CD4-positive, alpha-beta T cell (primary cell): ENCODE measurements around the gene LMNB1. TPM values are rescaled to one million over a fixed set of nuclear protein-coding genes. Genes with fewer than 3 reads are reported as not detected.
"Not testable (repeated sequence)": the region's sequence is repeated elsewhere in the genome, so short reads cannot be mapped to it uniquely, and the experiment has no call there.

ENCODE experiments used
- ATAC-seq: fragments of 200-7000 bp; cut with Tn5 transposase; one replicate; pipeline ENCODE4 v1.10.0; 2022; ENCODE audit warnings: mild to moderate bottlenecking; ENCODE audit not compliant: poor library complexity
- CTCF ChIA-PET: fragments of 350-600 bp; sonication (Branson Sonifier 250); formaldehyde crosslinking; loops from one replicate; lab custom pipeline; 2021; ENCODE audit warnings: antibody characterized with exemption, inconsistent platforms; lab: Charles Lee
- POLR2A ChIA-PET: fragments of 350-600 bp; sonication (Branson Sonifier 250); formaldehyde crosslinking; loops from one replicate; lab custom pipeline; 2021; ENCODE audit warnings: antibody characterized with exemption, inconsistent platforms; lab: Charles Lee
- DNase-seq, 14 experiments: peaks; one replicate each; pipeline ENCODE4 v3.0.0-alpha.2; 2013 to 2020; ENCODE audit warnings: mixed read lengths in 2 of 14
- H3K27ac ChIP-seq, 2 donors: one replicate each; pipeline versions ENCODE4 v1.5.1 to v1.7.0; 2013; ENCODE audit warnings: low read length in 2 of 2, low read depth in 1 of 2, mild to moderate bottlenecking in 1 of 2
- H3K27me3 ChIP-seq, 2 experiments: 1 replicate in 1 of 2; 2 replicates in 1 of 2; pipeline versions ENCODE4 v1.6.1 to v1.7.0; 2013; ENCODE audit warnings: low read length in 2 of 2, control low read depth in 1 of 2, mild to moderate bottlenecking in 1 of 2, moderate library complexity in 1 of 2; ENCODE audit not compliant: insufficient read depth in 2 of 2, control insufficient read depth in 1 of 2
- H3K36me3 ChIP-seq: one replicate; pipeline ENCODE4 v1.6.1; 2013; ENCODE audit warnings: low read length, control low read depth; ENCODE audit not compliant: insufficient read depth
- H3K4me1 ChIP-seq: one replicate; pipeline ENCODE4 v1.6.1; 2013; ENCODE audit warnings: low read length, control low read depth; ENCODE audit not compliant: insufficient read depth
- H3K4me3 ChIP-seq: one replicate; pipeline ENCODE4 v1.5.1; 2013; ENCODE audit warnings: mild to moderate bottlenecking, low read length, moderate library complexity
- H3K9me3 ChIP-seq, 2 experiments: 1 replicate in 1 of 2; 2 replicates in 1 of 2; pipeline versions ENCODE4 v1.6.1 to v1.7.0; 2013; ENCODE audit warnings: low read length in 2 of 2, mild to moderate bottlenecking in 2 of 2, control low read depth in 1 of 2, moderate library complexity in 1 of 2; ENCODE audit not compliant: control insufficient read depth in 1 of 2, insufficient read depth in 1 of 2
- H3K27ac Mint-ChIP-seq: one replicate; pipeline ENCODE4 v1.8.0; 2020; ENCODE audit warnings: mixed read lengths
- H3K27me3 Mint-ChIP-seq: one replicate; pipeline ENCODE4 v1.8.0; 2021; ENCODE audit warnings: mixed read lengths
- H3K36me3 Mint-ChIP-seq: one replicate; pipeline ENCODE4 v1.8.0; 2021; ENCODE audit warnings: low read depth, mixed read lengths
- H3K4me1 Mint-ChIP-seq: one replicate; pipeline ENCODE4 v1.8.0; 2021; ENCODE audit warnings: low read depth, mixed read lengths
- H3K4me3 Mint-ChIP-seq: one replicate; pipeline ENCODE4 v1.8.0; 2020; ENCODE audit warnings: mild to moderate bottlenecking, mixed read lengths
- H3K9me3 Mint-ChIP-seq: one replicate; pipeline ENCODE4 v1.8.0; 2020; ENCODE audit warnings: mixed read lengths
- CTCF ChIP-seq: fragments of 200-600 bp; IDR thresholded peaks from one replicate; pipeline ENCODE4 v1.8.0; 2022; ENCODE audit warnings: antibody characterized with exemption, mild to moderate bottlenecking
- intact Hi-C, 2 experiments: fragments of 100-400 bp; cut with DNase I in 1 of 2; cut with micrococcal nuclease in 1 of 2; formaldehyde crosslinking; loops; one replicate each; pipeline versions ENCODE4 v1.15.1 to v1.9.0; 2023 to 2025; cut with DNase I, micrococcal nuclease
- total RNA-seq, 174 experiments: library from RNA in 2 of 174; stranded (reverse) in 2 of 174; gene quantifications; one replicate each; pipeline ENCODE4 v1.2.3 and lab custom pipeline; 2021 to 2026

Gene LMNB1
- total RNA-seq, 2 experiments from 2014 or later = 30.6 to 31.1 TPM

- peak overlapping the region; percentile 93 for H3K27ac Mint-ChIP-seq
Measured at GRCh38 chr5:126780165-126780827, 3.4 kb downstream of the LMNB1 start.

GRCh38 chr5:126788409-126788808 is 11.5 kb downstream of the LMNB1 start:
- H3K27ac Mint-ChIP-seq, H3K36me3 Mint-ChIP-seq, CTCF ChIA-PET, H3K36me3 ChIP-seq, H3K9me3 ChIP-seq, ATAC-seq, H3K27me3 Mint-ChIP-seq, POLR2A ChIA-PET, H3K4me3 ChIP-seq, H3K9me3 Mint-ChIP-seq, H3K27me3 ChIP-seq, H3K27ac ChIP-seq, H3K4me3 Mint-ChIP-seq, DNase-seq: not testable (repeated sequence)
- peaks cover 41% of the 10 kb centered on the region for H3K4me1 Mint-ChIP-seq
- H3K4me1 ChIP-seq = peaks cover 13% of the 10 kb centered on the region
- intact Hi-C loops = loop anchor here in 1 of 2 experiments (10.0 kb wide), 1 partner anchor 444 kb away; no protein-coding TSS in a partner anchor

More at GRCh38 chr5:126780165-126780827, 3.4 kb downstream of the LMNB1 start:
- ChIA-PET CTCF (interaction anchor here (0.6 to 5.8 kb wide), 12 partner anchors 11 to 179 kb away, joined by 3 to 49 read pairs (median 4); partner anchors contain the start of gene PHAX), POLR2A (interaction anchor here (0.6 to 4.4 kb wide), 4 partner anchors 103 to 436 kb away, joined by 3 to 46 read pairs (median 4); no protein-coding TSS in a partner anchor)
- H3K27me3 ChIP-seq = no peaks in the 10 kb centered on the region
- Mint-ChIP-seq H3K27me3 (no peaks in the 10 kb centered on the region), H3K36me3 (peaks cover 14% of the 10 kb centered on the region), H3K4me3 (peak overlapping the region; percentile 42), H3K4me1 (peaks cover 33% of the 10 kb centered on the region), H3K9me3 (no peaks in the 10 kb centered on the region)
- peaks cover 30% of the 10 kb centered on the region for H3K4me1 ChIP-seq
- peak; percentile 82 for TF ChIP-seq CTCF
- no peaks in the 10 kb centered on the region for H3K36me3 ChIP-seq
- intact Hi-C loops = loop anchor here (1.0 to 10.0 kb wide), 8 partner anchors 32 to 435 kb away; partner anchors contain the start of genes MARCHF3 (in 1 of the 2) and PHAX (in 1 of the 2)
- no peak for ATAC-seq
- H3K27ac ChIP-seq = no peak overlapping the region
- peak overlapping the region; percentile 22 for H3K4me3 ChIP-seq
- no peaks in the 10 kb centered on the region for H3K9me3 ChIP-seq
- DNase-seq = peak in 13 of 14 experiments; percentile 17 to 81 (median 36)

- no peaks in the 10 kb centered on the region for H3K36me3 Mint-ChIP-seq
- ATAC-seq (no peak), DNase-seq (no peak)
- Histone ChIP-seq H3K27ac (no peak overlapping the region), H3K9me3 (no peaks in the 10 kb centered on the region), H3K4me1 (peaks cover 19% of the 10 kb centered on the region), H3K36me3 (no peaks in the 10 kb centered on the region), H3K4me3 (no peak overlapping the region), H3K27me3 (no peaks in the 10 kb centered on the region)
- TF ChIP-seq CTCF = no peak
- intact Hi-C loops = no loop called here
- H3K27ac Mint-ChIP-seq = peak overlapping the region; percentile 20
- POLR2A ChIA-PET = no interaction called here
- no peak overlapping the region for H3K4me3 Mint-ChIP-seq
- peaks cover 52% of the 10 kb centered on the region for H3K4me1 Mint-ChIP-seq
- H3K27me3 Mint-ChIP-seq = no peaks in the 10 kb centered on the region
- no peaks in the 10 kb centered on the region for H3K9me3 Mint-ChIP-seq
- CTCF ChIA-PET = interaction anchor here (1.3 kb wide), 1 partner anchor 9 kb away, joined by 3 read pairs; no protein-coding TSS in a partner anchor
Measured at GRCh38 chr5:126793097-126793496, 16.2 kb downstream of the LMNB1 start.

- CTCF ChIA-PET = interaction anchor here (1.3 kb wide), 2 partner anchors 9 to 59 kb away, joined by 3 to 4 read pairs; no protein-coding TSS in a partner anchor
- peaks cover 51% of the 10 kb centered on the region for H3K4me1 Mint-ChIP-seq
- POLR2A ChIA-PET, H3K4me3 Mint-ChIP-seq, DNase-seq, intact Hi-C loops, H3K4me3 ChIP-seq, H3K27me3 ChIP-seq, H3K9me3 Mint-ChIP-seq, H3K27me3 Mint-ChIP-seq, ATAC-seq, H3K36me3 Mint-ChIP-seq, H3K9me3 ChIP-seq, H3K27ac ChIP-seq, H3K36me3 ChIP-seq: not testable (repeated sequence)
- peaks cover 14% of the 10 kb centered on the region for H3K4me1 ChIP-seq
- H3K27ac Mint-ChIP-seq = peak overlapping the region; percentile 20
Measured at GRCh38 chr5:126793648-126794047, 16.7 kb downstream of the LMNB1 start.
